ENCODE data around the gene C1QTNF4.
"Not testable (repeated sequence)": the region's sequence is repeated elsewhere in the genome, so short reads cannot be mapped to it uniquely, and the experiment has no call there.

Gene C1QTNF4

DNA sequence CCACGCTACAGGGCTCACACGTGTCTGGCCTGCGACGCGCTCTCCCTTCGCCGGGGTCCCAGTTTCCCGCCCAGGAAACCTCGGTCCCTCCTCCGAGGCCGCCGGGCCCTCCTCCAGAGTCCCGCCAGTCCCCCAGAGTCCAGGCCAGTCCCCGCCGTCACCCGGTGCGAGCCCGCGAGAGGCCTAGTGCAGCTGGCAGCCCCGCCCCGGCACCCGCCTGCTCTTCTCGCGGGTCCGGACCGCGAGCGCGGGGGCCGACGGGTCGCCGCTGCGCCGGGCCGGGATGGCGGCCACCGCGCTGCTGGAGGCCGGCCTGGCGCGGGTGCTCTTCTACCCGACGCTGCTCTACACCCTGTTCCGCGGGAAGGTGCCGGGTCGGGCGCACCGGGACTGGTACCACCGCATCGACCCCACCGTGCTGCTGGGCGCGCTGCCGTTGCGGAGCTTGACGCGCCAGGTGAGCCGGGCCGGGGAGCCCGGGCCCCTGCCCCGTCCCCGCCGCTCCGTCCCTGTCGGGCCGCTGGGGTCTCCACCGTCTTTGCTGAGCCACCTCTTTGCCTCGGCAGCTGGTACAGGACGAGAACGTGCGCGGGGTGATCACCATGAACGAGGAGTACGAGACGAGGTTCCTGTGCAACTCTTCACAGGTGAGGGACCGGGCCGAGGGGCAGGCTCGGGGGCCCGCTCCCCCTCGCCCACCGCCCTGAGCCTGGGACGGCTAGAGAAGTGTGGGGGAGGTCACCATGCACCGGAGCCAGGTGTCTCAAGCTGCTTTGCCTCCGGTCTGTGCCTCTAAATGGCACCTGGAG, 28.7 kb downstream of the C1QTNF4 start, which contains the start of gene PTPMT1:
Gene PTPMT1 (plus strand): TSS at position 260 of the 809 bp plus-strand sequence. CDS start 24 bp downstream, at position 284.
- peak; percentile 47 for DNase-seq

DNA sequence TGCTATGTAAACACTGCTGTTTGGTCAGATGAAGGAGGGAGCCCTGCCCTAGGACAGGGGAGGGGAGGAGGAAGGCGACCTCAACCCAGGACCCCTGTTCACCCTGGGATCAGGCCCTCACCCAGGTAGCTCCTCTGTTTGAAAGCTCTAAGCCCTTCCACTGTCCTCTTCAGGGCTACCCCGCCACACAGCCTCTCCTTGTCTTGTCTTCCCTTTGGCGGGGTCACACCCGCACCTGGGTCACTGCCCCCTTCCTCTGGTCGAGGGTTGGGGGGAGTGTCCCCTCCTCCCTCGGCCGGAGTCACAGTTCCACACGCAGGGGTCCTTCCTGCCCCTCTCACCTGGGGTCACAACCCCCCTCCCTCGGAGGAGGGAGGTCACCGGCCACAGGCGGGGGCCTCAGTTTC, 29.3 kb downstream of the C1QTNF4 start:
- no peak for DNase-seq

DNA sequence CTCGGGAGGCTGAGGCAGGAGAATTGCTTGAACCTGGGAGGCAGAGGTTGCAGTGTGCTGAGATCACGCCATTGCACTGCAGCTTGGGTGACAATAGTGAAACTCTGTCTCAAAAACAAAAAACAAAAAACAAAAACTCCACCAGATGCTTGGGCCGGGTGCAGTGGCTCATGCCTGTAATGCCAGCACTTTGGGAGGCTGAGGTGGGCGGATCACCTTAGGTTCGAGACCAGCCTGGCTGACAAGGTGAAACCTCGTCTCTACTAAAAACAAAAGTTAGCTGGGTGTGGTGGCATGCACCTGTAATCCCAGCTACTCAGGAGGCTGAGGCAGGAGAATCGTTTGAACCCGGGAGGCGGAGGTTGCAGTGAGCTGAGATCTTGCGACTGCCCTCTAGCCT, 29.8 kb downstream of the C1QTNF4 start:
- DNase-seq, result not testable (repeated sequence)

DNA sequence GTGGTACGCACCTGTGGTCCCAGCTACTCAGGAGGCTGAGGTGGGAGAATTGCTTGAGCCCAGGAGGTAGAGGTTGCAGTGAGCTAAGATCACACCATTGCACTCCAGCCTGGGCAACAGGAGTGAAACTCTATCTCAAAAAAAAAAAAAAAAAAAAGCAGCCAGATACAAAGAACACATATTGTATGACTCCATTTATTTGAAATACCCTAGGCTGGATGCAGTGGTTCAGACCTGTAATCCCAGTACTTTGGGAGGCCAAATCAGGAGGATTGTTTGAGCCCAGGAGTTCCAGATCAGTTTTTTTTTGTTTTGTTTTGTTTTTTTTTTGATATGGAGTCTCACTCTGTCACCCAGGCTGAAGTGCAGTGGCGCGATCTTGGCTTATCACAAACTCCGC, 31.8 kb downstream of the C1QTNF4 start:
- DNase-seq, result not testable (repeated sequence)

DNA sequence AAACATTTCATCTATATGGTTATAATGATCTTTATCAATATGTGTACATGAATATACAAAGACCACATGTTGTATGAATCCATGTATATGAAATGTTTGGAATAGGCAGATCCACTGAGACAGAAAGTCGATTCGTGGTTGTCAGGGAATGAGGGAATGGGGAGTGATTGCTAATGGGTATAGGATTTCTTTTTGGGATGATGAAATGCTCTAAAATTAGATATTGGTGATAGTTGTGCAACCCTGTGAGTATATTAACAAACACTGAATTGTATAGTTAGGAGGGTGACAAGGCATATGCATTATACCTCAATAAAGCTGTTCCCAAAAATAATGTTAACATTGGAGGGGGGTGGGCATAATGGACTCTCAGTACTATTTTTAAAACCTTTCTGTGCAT, 33.8 kb downstream of the C1QTNF4 start:
- DNase-seq, result no peak

DNA sequence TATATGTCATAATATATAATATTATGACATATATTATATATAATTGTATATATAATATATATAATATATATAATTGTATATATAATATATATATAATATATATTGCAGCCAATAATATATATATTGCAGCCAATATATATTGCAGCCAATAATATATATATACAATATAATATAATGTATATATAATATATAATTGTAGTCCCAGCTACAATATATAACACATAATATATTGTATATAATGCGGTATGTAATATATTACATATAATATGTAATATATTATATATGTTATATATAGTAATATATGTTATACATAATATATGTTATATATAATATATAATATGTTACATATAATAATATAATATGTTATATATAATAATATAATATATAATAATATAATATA, 35.5 kb downstream of the C1QTNF4 start:
- no peak for DNase-seq

DNA sequence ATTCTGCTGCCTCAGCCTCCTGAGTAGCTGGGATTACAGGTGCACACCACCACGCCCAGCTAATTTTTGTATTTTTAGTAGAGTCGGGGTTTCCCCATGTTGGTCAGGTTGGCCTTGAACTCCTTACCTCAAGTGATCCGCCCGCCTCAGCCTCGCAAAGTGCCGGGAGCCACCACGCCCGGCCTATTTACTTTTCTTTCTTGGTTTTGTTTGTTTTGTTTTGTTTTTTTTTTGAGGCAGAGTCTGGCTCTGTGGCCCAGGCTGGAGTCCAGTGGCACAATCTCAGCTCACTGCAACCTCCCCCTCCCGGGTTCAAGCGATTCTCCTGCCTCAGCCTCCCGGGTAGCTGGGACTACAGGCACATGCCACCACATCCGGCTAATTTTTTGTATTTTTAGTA, 37.2 kb downstream of the C1QTNF4 start:
- DNase-seq, result not testable (repeated sequence)

DNA sequence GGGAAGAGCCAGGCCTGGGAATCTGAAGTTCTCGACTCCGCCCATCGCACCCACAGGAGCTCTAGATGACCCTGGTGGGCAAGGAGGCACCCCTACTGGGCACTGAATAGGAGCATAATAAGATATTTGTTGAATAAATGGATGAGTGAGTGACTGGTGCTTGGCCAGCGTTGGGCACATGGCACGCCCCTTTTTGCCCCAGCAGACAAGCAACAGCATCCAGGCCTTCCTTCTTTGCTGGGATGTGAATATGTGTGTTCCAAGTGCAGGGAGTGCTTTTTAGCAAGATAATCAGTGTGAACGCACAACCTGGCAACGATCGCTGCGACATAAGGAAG, 40.8 kb downstream of the C1QTNF4 start:
- DNase-seq, result no peak

DNA sequence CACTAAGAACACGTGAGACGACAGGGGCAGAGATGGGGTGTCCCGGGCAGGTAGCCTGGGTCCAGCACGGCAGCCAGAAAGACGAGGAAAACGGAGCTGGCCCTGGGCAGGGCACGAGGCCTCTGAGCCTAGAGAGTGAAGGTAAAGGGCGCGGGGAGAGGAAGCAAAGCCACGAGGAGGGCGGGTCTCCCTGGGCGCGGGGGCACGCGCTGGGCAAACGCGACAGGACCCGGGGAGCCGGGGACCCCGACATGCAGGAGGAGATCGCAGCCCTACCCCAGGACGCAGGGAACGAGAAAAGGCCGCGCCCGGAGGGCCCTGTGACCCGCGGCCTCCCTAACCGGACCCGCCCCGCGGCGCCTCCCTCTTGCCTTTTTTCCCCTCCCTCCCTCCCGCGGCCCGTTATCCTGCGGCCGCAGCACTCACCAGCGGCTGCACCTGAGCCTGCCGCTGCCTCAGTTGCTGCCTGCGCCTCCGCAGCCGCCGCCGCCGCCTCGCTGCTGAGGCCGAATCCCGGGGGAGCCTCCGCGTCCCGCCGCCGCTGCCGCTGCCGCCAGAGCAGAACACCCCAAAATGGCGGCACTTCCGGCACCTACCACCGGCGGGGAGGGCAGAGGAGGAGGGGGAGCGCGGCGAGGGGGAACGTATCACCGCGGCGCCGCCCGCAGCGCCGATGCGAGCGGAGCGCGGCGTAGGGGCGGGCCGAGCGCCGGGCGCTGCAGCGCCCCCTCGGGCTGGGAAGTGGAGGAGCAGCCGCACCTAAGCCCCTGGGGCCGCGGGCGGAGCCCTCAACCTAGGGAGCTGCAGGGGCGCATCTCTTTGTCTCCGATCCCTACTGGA, 41.4 kb downstream of the C1QTNF4 start, which contains the start of gene CELF1:
Gene CELF1 (minus strand): TSS at position 567 of the 840 bp plus-strand sequence. CDS start 53,609 bp downstream, outside the sequence.
- peak; percentile 83 for DNase-seq

DNA sequence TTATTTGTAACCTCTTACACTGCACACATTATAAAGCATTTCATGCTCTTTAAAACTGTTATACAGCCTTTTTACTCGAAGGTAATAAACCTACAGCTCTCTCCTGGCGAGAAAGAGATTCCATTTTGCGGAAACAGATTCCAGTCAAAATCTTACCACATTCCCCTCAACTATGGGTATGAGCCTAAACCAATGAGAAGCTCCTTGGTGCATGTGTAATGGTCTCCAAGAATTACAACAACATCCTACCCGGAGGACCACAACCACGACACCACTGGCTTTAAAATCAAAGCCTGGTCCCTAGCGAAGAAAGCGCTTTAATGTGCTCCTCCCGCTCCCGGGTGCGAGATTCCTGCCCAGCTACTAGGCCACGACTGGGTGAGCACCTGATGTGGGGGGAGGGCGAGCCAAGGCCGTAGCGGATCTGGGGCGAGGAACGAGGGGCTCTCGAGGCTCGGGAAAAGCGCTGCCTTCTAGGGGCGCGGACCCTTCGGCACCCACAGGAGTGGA, 42.1 kb downstream of the C1QTNF4 start:
- DNase-seq, result no peak

DNA sequence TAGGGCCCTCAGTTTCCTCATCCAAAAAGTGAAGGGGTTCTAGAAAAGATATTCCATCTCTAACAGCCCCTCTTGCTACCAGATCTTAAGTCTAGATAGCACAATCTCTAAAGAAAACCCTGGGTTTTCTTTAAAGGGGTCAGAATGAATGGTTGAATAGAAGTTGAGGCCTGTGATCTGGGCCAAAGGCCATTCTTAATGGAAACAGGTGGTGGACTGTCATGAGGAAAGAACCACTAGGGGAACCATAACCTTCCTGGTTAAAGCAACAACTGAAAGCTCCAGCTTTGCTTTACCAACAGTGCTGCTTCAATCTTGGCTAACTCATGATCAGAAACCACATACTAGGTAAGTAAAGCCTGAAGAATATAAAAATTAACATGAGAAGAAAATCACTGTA, 43.1 kb downstream of the C1QTNF4 start:
- no peak for DNase-seq

DNA sequence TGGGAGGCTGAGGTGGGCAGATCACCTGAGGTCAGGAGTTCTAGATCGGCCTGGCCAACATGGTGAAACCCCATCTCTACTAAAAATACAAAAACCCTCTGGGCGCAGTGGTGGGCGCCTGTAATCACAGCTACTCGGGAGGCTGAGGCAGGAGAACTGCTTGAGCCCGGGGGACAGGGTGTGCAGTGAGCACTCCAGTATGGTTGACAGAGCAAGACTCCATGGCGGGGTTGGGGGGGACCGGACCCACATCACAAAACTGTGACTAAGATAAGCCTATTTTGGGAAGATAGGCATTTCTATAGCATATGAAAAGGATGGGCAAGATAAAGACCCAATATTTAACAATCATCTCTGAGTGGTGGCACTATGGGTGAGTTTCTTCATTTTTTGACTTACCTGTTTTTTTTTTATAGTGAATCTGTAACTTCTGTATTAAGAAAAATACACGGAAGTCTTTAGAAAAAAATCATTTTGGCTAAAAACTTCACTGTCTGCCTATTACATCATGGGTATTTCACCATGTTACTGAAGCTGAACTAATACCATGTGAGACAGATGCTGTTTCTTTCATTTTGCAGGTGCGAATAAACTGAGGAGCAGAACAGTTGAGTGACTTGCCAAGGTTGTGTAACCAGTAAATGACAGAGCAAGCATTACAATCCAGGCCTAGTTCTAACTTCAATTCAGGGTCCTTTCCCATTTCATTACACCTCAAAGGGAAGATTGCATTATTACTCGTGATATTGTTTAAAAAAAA, 43.7 kb downstream of the C1QTNF4 start:
- no peak for DNase-seq

DNA sequence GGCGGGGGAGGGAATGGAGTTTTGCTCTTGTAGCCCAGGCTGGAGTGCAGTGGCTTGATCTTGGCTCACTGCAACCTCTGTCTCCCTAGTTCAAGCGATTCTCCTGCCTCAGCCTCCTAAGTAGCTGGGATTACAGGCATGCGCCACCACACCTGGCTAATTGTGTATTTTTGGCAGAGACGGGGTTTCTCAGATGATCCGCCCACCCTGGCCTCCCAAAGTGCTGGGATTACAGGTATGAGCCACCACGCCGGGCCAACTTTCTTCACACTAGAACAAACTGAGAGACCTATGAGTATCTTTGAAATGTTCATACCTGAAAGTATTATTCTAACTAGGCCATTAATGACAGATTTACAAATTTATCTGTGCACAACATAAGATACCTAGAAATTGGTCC, 47.9 kb downstream of the C1QTNF4 start:
- not testable (repeated sequence) for DNase-seq

DNA sequence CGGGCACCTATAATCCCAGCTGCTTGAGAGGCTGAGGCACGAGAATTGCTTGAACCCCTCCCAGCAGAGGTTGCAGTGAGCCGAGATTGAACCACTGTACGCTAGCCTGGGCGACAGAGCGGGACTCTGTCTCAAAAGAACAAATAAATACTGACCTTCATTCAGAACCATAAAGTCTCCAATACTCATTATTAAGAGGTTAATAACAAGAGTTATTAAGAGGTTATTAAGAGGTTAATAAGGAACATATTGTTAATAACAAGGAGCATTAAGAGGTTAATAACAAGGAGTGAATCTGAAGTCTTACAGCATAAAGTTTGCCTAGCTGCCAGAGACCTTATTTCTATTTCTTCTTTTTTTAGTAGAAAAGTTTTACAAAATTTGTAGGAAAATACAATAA, 48.9 kb downstream of the C1QTNF4 start:
- DNase-seq, result no peak

DNA sequence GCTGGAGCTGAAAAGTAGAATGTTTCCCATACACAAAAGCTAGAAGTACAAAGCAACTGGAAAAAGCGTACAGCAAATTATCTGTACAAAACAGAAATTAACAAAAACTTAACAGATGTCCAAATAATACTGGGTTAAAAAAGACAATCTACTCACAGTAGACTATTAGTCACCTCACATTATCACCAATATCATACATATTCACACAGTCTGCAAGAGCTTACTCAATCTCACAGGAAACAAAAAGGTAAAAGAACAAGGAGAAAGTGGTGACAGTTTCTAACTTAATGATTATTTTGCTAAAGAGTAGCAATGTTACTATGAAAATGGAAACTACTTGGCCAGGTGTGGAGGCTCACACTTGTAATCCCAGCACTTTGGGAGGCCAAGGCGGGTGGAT, 53.1 kb downstream of the C1QTNF4 start:
- DNase-seq, result no peak

DNA sequence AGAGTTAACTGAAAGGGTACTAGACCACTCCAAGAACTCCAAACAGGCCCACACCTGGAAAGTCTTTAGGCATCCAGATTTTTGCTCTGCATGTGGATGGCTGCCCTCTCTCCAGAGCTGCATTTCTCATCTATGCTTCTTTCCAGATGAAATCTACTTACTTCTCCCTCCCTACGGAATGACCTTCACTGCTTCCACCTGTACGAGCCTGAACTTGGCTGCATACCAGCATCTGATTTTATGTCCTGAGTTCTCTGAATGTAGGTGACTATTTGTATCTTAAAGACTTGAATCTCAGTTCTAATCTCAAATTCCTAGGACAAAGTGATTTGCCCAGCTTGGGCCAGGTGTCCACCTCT, 54.6 kb downstream of the C1QTNF4 start:
- no peak for DNase-seq

All from activated gamma-delta T cell (primary cell).